BE2C (cell line): ENCODE measurements around the gene RHBDF2.

Source experiments
- DNase-seq: peaks from one replicate; pipeline ENCODE4 v3.0.0-alpha.2; 2020
- H3K27me3 ChIP-seq: fragments of 250-450 bp; sonication (Bioruptor Pico); 2 replicates; pipeline ENCODE4 v1.5.1; 2020; ENCODE audit warnings: mild to moderate bottlenecking
- H3K36me3 ChIP-seq: fragments of 250-450 bp; sonication (Bioruptor Pico); 2 replicates; pipeline ENCODE4 v1.5.1; 2020; ENCODE audit warnings: mild to moderate bottlenecking
- H3K4me1 ChIP-seq: fragments of 250-450 bp; sonication (Bioruptor Pico); 2 replicates; pipeline ENCODE4 v1.5.1; 2020
- H3K4me3 ChIP-seq: 2 replicates; pipeline ENCODE4 v1.5.1; 2011; ENCODE audit warnings: low read depth, low read length
- H3K9me3 ChIP-seq: fragments of 250-450 bp; sonication (Bioruptor Pico); 2 replicates; pipeline ENCODE4 v1.5.1; 2020
- CTCF ChIP-seq: IDR thresholded peaks from 2 replicates; pipeline ENCODE4 v1.5.1; 2012; ENCODE audit warnings: mild to moderate bottlenecking, low read depth, low read length

Gene RHBDF2

GRCh38 chr17:76502341-76503211, 1.4 kb upstream of the RHBDF2 start:
- no peak for TF ChIP-seq CTCF
- Histone ChIP-seq H3K4me3 (no peak overlapping the region), H3K36me3 (no peaks in the 10 kb centered on the region), H3K9me3 (no peaks in the 10 kb centered on the region), H3K4me1 (peaks cover 17% of the 10 kb centered on the region), H3K27me3 (no peaks in the 10 kb centered on the region)
- no peak for DNase-seq

- TF ChIP-seq CTCF: no peak
- Histone ChIP-seq H3K4me1 (peaks cover 19% of the 10 kb centered on the region), H3K9me3 (no peaks in the 10 kb centered on the region), H3K4me3 (peak overlapping the region; percentile 64), H3K36me3 (no peaks in the 10 kb centered on the region), H3K27me3 (no peaks in the 10 kb centered on the region)
- DNase-seq: no peak
Measured at GRCh38 chr17:76501827-76502307, 644 bp upstream of the RHBDF2 start.

- TF ChIP-seq CTCF: no peak
- H3K9me3 ChIP-seq: no peaks in the 10 kb centered on the region
- peaks cover 16% of the 10 kb centered on the region for H3K4me1 ChIP-seq
- no peak for DNase-seq
- H3K27me3 ChIP-seq: no peaks in the 10 kb centered on the region
- no peaks in the 10 kb centered on the region for H3K36me3 ChIP-seq
- peak overlapping the region; percentile 64 for H3K4me3 ChIP-seq
Measured at GRCh38 chr17:76500747-76501017, 541 bp downstream of the RHBDF2 start.

GRCh38 chr17:76500074-76500746, 1.0 kb downstream of the RHBDF2 start:
- H3K4me1 ChIP-seq: peaks cover 16% of the 10 kb centered on the region
- no peak for DNase-seq
- no peaks in the 10 kb centered on the region for H3K9me3 ChIP-seq
- H3K36me3 ChIP-seq: no peaks in the 10 kb centered on the region
- no peak for TF ChIP-seq CTCF
- H3K4me3 ChIP-seq: peak overlapping the region; percentile 64
- H3K27me3 ChIP-seq: no peaks in the 10 kb centered on the region

- H3K4me3 ChIP-seq: no peak overlapping the region
- no peak for DNase-seq
- H3K9me3 ChIP-seq: no peaks in the 10 kb centered on the region
- no peak for TF ChIP-seq CTCF
- no peaks in the 10 kb centered on the region for H3K27me3 ChIP-seq
- H3K36me3 ChIP-seq: no peaks in the 10 kb centered on the region
- peaks cover 16% of the 10 kb centered on the region for H3K4me1 ChIP-seq
Measured at GRCh38 chr17:76499267-76499667, 2.0 kb downstream of the RHBDF2 start.

GRCh38 chr17:76498876-76499251, 2.4 kb downstream of the RHBDF2 start:
- Histone ChIP-seq H3K9me3 (no peaks in the 10 kb centered on the region), H3K4me1 (peaks cover 16% of the 10 kb centered on the region), H3K27me3 (no peaks in the 10 kb centered on the region), H3K4me3 (no peak overlapping the region), H3K36me3 (no peaks in the 10 kb centered on the region)
- DNase-seq: no peak
- no peak for TF ChIP-seq CTCF
